ENCODE data around the gene CIRBP.

Gene CIRBP

DNA sequence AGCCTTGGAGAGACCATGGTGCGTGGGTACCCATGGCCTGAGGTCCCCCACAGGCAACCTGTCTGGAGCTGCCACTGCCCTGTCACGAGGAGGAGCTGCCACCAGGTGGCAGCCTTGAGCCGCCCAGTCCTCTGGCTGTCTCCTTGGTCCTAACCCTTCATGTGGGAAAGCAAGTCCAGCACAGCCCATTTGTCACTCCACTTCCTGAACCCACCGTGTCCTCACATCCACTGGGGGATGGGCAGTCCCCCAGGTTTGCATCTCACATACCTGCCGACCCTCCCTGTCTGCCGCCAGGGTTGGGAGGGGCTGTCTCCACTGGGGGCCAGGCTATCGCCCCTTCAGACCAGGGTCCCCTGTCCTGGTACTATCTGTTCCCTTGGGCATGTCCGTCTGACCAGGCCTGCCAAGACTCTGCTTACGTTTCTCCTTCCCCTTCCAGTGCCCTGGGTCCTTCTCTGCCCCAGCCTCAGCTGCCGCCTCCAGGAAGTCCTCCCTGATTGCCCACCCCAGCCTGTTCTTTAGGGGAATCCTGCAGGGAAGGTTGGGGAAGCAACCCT lies 10.7 kb downstream of the CIRBP start:
- peak; percentile 77 for DNase-seq (ENCODE audit: extremely low spot score)
- ChIA-PET CTCF (interaction anchor here (0.7 to 1.0 kb wide), 3 partner anchors 11 to 103 kb away, joined by 3 to 4 read pairs (median 3); partner anchors contain the start of gene CIRBP), POLR2A (interaction anchor here (1.5 to 2.3 kb wide), 2 partner anchors 11 to 75 kb away, joined by 3 to 33 read pairs; partner anchors contain the start of gene CIRBP)
- no peak for TF ChIP-seq TARDBP (IDR thresholded peaks at IDR 0.05)
- TF ChIP-seq, protein P1, sequence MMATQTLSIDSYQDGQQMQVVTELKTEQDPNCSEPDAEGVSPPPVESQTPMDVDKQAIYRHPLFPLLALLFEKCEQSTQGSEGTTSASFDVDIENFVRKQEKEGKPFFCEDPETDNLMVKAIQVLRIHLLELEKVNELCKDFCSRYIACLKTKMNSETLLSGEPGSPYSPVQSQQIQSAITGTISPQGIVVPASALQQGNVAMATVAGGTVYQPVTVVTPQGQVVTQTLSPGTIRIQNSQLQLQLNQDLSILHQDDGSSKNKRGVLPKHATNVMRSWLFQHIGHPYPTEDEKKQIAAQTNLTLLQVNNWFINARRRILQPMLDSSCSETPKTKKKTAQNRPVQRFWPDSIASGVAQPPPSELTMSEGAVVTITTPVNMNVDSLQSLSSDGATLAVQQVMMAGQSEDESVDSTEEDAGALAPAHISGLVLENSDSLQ (IDR thresholded peaks at IDR 0.05) = peak; percentile 41; the same call in 1 of the 2 replicates

DNA sequence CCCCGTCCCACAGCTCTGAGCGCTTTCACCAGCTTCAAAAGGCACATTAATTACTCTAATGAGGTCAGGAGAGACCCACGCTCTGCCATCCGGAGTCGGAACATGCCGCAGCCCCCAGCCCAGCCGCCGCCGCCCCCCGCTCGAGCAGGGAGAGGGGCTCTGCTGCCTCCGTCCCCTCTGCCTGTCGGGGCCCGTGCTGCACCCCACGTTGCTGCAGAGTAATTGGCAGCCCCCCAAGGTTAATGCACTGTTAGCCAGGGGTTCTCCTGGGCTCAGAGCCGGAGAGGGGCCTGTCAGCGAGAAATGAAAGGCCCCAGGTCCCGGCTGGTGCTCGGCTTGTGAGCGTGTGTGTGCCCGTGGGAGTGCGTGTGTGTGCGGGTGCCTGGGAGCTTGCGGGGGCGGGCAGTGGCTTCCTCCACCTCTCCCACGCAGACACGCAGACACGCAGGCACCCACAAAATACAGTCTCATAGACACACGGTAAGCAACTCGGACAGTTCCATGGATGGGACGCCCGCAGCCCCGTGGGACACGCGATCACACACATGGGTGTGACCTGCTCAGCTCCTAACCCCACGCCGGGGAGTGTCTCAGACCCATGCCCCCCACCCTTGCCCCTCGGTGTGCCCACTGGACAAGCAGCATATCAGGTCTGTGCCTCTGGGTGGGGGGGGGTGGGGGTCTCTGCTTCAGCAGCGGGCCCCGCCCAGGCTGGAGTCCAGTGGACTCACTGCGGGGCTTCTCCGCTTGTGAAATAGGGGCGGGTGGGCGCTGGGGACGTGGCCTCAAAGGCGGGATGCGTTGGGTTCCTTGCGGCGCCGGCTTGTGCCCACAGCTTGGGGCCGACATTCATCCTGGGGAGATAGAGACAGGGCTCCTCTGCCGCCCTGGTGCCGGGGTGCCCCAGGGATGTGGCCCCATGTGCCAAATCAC lies 11.8 kb downstream of the CIRBP start:
- TF ChIP-seq ELF4 (IDR thresholded peaks at IDR 0.05) (no peak), FOXA1 (IDR thresholded peaks at IDR 0.05) (no peak), BHLHE40 (IDR thresholded peaks at IDR 0.05; ENCODE audit: borderline replicate concordance) (no peak), L3MBTL2 (conservative IDR thresholded peaks at IDR 0.05) (no peak), FOXK2 (IDR thresholded peaks at IDR 0.05) (no peak), HDGF (IDR thresholded peaks at IDR 0.05; ENCODE audit: borderline replicate concordance) (no peak), ARNT (IDR thresholded peaks at IDR 0.05) (no peak), ZNF384 (IDR thresholded peaks at IDR 0.05) (no peak), SUZ12 (IDR thresholded peaks at IDR 0.05) (no peak), SP1 (IDR thresholded peaks at IDR 0.05) (no peak)
- TF ChIP-seq, protein P1 (IDR thresholded peaks at IDR 0.05) = no peak
- ChIA-PET CTCF (interaction anchor here (1.0 kb wide), 1 partner anchor 12 kb away, joined by 4 read pairs; the partner anchor contains the start of gene CIRBP), POLR2A (interaction anchor here (2.3 kb wide), 1 partner anchor 12 kb away, joined by 33 read pairs; the partner anchor contains the start of gene CIRBP)
- DNase-seq (ENCODE audit: extremely low spot score) = no peak

DNA sequence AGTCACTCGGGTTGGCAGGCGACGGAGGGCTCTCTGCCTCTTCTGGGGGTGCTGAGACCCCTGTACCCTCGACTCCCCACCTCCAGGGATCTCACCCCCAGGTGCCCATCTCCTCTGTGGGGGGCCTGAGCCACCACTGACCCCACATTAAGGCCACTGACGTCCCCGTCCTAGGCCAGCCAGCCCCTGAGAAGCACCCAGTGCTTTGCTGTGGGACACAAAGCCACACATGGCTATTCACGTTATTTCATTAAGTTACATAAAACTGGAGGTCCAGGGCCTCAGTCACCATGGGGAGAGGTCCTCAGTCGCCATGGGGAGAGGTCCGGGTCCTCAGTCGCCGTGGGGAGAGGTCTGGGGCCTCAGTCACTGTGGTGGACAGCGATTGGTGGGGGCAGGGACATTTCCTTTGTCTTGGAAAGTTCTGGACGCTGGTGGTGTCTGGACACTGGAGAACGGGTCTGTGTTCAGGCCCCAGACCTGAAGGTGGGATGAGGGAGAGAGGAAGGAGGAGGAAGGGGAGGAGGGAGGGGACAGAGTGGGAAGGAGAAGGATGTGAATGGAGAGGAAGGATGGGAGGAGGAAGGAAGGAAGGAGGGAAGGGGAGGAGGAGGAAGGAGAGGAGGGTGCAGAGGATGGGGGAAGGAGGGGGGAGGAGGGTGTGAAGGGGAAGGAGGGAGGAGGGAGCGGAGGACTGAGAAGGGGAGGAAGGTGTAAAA lies 12.6 kb downstream of the CIRBP start:
- no peak for DNase-seq (ENCODE audit: extremely low spot score)
- TF ChIP-seq TARDBP (IDR thresholded peaks at IDR 0.05) = no peak
- no peak for TF ChIP-seq BHLHE40 (IDR thresholded peaks at IDR 0.05; ENCODE audit: borderline replicate concordance)
- no peak for TF ChIP-seq ARNT (IDR thresholded peaks at IDR 0.05)
- TF ChIP-seq HDGF (IDR thresholded peaks at IDR 0.05; ENCODE audit: borderline replicate concordance) = no peak
- no peak for TF ChIP-seq CTBP1 (IDR thresholded peaks at IDR 0.05; ENCODE audit: borderline replicate concordance)
- TF ChIP-seq FOXK2 (IDR thresholded peaks at IDR 0.05) = no peak
- TF ChIP-seq SUZ12 (IDR thresholded peaks at IDR 0.05) = no peak
- ChIA-PET CTCF (no interaction called here), POLR2A (no interaction called here)

DNA sequence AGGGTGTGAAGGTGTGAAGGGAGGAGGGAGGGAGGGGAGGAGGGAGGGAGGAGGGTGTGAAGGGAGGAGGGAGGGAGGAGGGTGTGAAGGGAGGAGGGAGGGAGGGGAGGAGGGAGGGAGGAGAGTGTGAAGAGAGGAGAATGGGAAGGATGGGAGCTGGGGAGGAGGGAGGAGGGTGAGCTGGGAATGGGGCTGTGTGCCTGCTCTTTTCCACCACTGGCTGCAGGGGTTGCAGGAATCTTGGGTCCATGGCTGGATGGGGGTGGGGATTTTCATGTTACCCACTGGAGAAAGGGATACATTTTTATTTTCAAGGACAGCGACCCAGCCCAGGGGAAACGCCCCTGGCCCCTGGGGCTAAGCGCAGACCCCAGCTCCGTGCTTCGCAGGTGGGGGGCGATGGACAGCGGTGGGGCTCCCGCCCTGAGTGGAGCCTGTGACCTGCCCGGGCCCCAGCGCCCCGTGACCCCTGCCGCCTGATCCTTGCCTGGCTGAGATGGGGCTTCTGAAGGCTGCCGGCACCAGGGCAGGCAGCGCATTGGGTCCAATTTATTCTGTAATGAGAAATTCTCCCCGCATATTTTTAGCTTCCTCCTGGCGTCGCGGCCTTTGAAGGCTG lies 13.6 kb downstream of the CIRBP start:
- TF ChIP-seq ZNF384 (IDR thresholded peaks at IDR 0.05) = no peak
- TF ChIP-seq NFRKB (IDR thresholded peaks at IDR 0.05) = no peak
- no peak for TF ChIP-seq SUZ12 (IDR thresholded peaks at IDR 0.05)
- no peak for TF ChIP-seq LEF1 (IDR thresholded peaks at IDR 0.05; ENCODE audit: borderline replicate concordance)
- no peak for TF ChIP-seq BHLHE40 (IDR thresholded peaks at IDR 0.05; ENCODE audit: borderline replicate concordance)
- no peak for TF ChIP-seq CTBP1 (IDR thresholded peaks at IDR 0.05; ENCODE audit: borderline replicate concordance)
- TF ChIP-seq, protein P1 (IDR thresholded peaks at IDR 0.05) = no peak
- TF ChIP-seq FOXM1 (IDR thresholded peaks at IDR 0.05; ENCODE audit: borderline replicate concordance) = no peak
- TF ChIP-seq TARDBP (IDR thresholded peaks at IDR 0.05) = no peak
- POLR2A ChIA-PET = interaction anchor here (3.7 kb wide), 1 partner anchor 13 kb away, joined by 34 read pairs; the partner anchor contains the start of gene CIRBP

DNA sequence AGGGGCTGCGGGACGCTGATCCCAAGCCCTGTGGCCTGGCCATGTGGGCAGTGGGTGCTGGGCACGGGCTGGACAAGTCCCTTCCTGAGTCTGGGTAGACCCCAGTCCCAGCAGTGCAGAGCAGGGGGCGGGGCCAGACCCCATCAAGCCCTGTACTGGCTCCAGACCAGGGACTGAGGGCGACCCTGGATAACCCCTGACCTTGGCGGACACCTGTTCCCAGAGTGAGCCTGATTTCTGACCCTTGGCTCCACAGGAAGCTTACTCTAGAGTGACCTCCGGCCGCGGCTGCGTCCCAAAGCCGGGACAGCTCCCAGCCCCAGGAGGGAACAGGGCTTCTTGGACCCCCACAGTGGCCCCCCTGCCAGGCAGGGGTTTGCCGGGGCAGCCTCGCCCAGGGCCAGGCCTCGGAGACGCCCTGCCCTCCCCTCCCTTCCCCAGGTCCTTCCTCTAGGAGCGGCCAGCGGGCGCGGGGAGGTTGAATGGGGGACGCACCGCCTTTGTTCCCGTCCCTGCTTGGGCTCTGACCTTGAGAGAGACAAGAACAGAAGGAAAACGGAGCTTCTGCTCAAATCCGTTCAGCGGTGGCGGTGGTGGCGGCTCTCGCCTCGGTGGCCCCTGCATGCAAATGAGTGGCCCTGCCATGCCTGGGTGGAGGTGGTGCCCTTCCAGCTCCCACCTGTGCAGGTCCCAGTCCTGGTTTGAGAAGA lies 14.2 kb downstream of the CIRBP start:
- ChIA-PET POLR2A (interaction anchor here (3.7 kb wide), 1 partner anchor 14 kb away, joined by 34 read pairs; the partner anchor contains the start of gene CIRBP), CTCF (interaction anchor here (0.6 kb wide), 1 partner anchor 63 kb away, joined by 4 read pairs; no protein-coding TSS in a partner anchor)
- TF ChIP-seq LEF1 (IDR thresholded peaks at IDR 0.05; ENCODE audit: borderline replicate concordance) = no peak
- TF ChIP-seq FOXM1 (IDR thresholded peaks at IDR 0.05; ENCODE audit: borderline replicate concordance) = no peak
- TF ChIP-seq NFRKB (IDR thresholded peaks at IDR 0.05) = no peak
- TF ChIP-seq SP1 (IDR thresholded peaks at IDR 0.05) = no peak
- TF ChIP-seq TARDBP (IDR thresholded peaks at IDR 0.05) = no peak
- no peak for TF ChIP-seq HDGF (IDR thresholded peaks at IDR 0.05; ENCODE audit: borderline replicate concordance)
- DNase-seq (ENCODE audit: extremely low spot score) = no peak

More for the DNA sequence above, 13.6 kb downstream of the CIRBP start:
- DNase-seq (ENCODE audit: extremely low spot score) = no peak
- CTCF ChIA-PET = no interaction called here

Data from HEK293T (cell line).